Measurements from ENCODE around the gene RPS2. TPM values are rescaled to one million over a fixed set of nuclear protein-coding genes. Genes with fewer than 3 reads are reported as not detected.

RPS2 gene
- total RNA-seq, 1 donor from 2014 or later = 2,309 TPM

DNA sequence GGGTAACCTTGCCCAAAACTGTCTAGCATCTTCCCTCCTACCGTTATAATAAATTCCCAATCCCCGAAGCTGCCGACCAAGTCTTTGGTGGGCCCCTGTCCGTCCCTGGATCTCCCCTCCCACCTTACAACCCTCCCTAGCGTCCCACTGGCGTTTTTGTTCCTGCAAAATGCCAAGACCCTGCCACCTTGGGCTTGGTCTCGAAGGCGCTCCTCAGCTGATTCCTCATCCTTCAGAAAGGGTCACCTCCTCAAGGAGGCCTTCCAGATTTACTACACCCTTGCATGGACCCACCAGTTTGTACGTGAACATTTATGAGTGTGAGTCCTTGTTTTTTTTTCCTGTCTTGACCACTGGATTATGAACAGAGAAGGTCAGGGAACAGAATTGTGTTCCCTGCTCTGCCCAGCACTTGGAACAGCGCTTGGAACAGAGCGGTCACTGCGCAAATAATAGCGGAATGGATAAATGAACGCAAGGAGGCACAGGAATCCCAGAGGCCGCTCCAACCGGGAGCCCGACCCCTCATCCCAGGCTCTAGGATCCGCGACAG, 18.4 kb upstream of the RPS2 start:
- no peak for DNase-seq (ENCODE audit: low spot score, unreplicated experiment)
- Mint-ChIP-seq H3K27ac (peak overlapping the region; percentile 73), H3K4me1 (ENCODE audit: low read depth) (peaks cover 11% of the 10 kb centered on the region), H3K9me3 (ENCODE audit: low read depth) (no peaks in the 10 kb centered on the region), H3K36me3 (ENCODE audit: insufficient read depth) (peaks cover 2% of the 10 kb centered on the region), H3K27me3 (peaks cover 42% of the 10 kb centered on the region), H3K4me3 (ENCODE audit: low read depth) (peak overlapping the region; percentile 83)
- TF ChIP-seq, protein P1, sequence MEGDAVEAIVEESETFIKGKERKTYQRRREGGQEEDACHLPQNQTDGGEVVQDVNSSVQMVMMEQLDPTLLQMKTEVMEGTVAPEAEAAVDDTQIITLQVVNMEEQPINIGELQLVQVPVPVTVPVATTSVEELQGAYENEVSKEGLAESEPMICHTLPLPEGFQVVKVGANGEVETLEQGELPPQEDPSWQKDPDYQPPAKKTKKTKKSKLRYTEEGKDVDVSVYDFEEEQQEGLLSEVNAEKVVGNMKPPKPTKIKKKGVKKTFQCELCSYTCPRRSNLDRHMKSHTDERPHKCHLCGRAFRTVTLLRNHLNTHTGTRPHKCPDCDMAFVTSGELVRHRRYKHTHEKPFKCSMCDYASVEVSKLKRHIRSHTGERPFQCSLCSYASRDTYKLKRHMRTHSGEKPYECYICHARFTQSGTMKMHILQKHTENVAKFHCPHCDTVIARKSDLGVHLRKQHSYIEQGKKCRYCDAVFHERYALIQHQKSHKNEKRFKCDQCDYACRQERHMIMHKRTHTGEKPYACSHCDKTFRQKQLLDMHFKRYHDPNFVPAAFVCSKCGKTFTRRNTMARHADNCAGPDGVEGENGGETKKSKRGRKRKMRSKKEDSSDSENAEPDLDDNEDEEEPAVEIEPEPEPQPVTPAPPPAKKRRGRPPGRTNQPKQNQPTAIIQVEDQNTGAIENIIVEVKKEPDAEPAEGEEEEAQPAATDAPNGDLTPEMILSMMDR (IDR thresholded peaks at IDR 0.05; ENCODE audit: unreplicated experiment) = no peak

DNA sequence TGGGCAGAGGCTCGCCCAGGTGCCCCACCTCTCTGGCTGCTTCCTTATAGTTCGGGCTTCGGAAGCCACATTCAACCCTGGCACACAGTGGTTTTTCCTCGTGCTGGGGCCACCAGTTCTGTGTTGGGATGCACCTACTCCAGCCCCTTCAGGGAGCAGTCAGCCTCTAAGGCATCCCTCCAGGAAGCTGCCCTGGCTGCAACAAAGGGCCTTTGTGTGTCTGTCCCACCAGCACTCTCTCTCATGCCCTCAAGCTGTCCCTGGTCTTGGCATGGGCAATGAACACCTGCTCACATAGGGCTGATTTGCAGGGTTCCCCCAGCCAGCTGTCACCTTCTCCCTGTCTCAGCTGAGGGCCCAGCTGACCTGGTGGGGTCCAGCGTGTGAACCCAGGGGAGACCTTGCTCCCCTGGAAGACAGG, 17.4 kb upstream of the RPS2 start:
- Mint-ChIP-seq H3K4me3 (ENCODE audit: low read depth) (no peak overlapping the region), H3K27ac (no peak overlapping the region), H3K9me3 (ENCODE audit: low read depth) (no peaks in the 10 kb centered on the region), H3K27me3 (peaks cover 40% of the 10 kb centered on the region), H3K36me3 (ENCODE audit: insufficient read depth) (peaks cover 4% of the 10 kb centered on the region), H3K4me1 (ENCODE audit: low read depth) (peaks cover 11% of the 10 kb centered on the region)
- no peak for DNase-seq (ENCODE audit: low spot score, unreplicated experiment)
- TF ChIP-seq, protein P1 (IDR thresholded peaks at IDR 0.05; ENCODE audit: unreplicated experiment) = no peak

- no peak within 1 kb of the TSS for H3K27ac Mint-ChIP-seq
- H3K4me3 Mint-ChIP-seq (ENCODE audit: low read depth) = peak within 1 kb of the TSS; percentile 16
- TF ChIP-seq, protein P1 (IDR thresholded peaks at IDR 0.05; ENCODE audit: unreplicated experiment) = no peak
- DNase-seq (ENCODE audit: low spot score, unreplicated experiment) = no peak
- H3K4me1 Mint-ChIP-seq (ENCODE audit: low read depth) = peaks cover 11% of the 10 kb centered on the region
- no peaks in the 10 kb centered on the region for H3K9me3 Mint-ChIP-seq (ENCODE audit: low read depth)
- H3K36me3 Mint-ChIP-seq (ENCODE audit: insufficient read depth) = peaks cover 2% of the 10 kb centered on the region
- H3K27me3 Mint-ChIP-seq = peaks cover 40% of the 10 kb centered on the region
These were observed 16.8 kb upstream of the RPS2 start, which contains the start of gene NOXO1 for GRCh38 chr16:1981398-1981836. TSS of gene NOXO1 (minus strand) at chr16:1981469. CDS start at chr16:1981179, 290 bp downstream.

GRCh38 chr16:1980770-1981087, 16.1 kb upstream of the RPS2 start:
- TF ChIP-seq, protein P1 (IDR thresholded peaks at IDR 0.05; ENCODE audit: unreplicated experiment) = no peak
- Mint-ChIP-seq H3K27ac (no peak overlapping the region), H3K4me1 (ENCODE audit: low read depth) (peaks cover 11% of the 10 kb centered on the region), H3K36me3 (ENCODE audit: insufficient read depth) (peaks cover 6% of the 10 kb centered on the region), H3K27me3 (peaks cover 40% of the 10 kb centered on the region), H3K9me3 (ENCODE audit: low read depth) (no peaks in the 10 kb centered on the region), H3K4me3 (ENCODE audit: low read depth) (no peak overlapping the region)
- no peak for DNase-seq (ENCODE audit: low spot score, unreplicated experiment)

DNA sequence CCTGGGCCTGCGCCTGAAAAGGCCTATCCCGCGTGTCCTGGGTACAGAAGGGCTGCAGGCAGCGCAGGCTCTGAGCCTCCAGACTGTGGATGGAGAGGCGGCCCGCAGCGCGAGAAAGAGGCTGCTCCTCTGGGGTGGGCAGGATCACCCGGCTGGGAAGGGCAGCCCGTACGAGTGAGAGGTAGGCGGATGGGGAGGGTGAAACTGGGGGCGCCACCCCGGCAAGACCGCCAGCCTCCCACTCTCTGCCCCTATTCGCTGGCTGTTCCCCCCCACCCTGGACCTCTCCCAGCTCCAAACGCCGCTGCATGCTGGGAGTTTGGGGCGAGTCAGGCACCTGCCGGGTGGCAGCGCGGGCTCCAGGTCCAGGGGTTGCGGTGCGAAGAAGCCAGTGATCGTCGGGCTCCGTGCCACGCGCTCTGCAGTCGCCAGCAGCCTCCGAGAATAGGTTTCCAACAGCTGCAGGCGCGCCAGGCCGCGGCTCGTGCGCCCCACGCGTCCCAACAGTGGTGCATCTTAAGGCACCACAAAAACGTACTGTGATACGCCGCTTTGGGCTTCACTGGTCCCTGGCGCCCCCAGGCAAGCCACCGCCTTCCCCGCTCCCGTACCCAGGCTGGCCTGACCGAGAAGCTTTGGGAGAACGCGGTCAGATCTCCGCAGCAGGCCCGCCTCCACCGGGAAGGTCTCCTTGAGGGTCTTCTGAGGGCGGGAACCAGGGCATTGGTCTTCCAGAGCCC, 15.6 kb upstream of the RPS2 start:
- DNase-seq (ENCODE audit: low spot score, unreplicated experiment) = no peak
- no peak overlapping the region for H3K4me3 Mint-ChIP-seq (ENCODE audit: low read depth)
- H3K27me3 Mint-ChIP-seq = peaks cover 40% of the 10 kb centered on the region
- no peaks in the 10 kb centered on the region for H3K9me3 Mint-ChIP-seq (ENCODE audit: low read depth)
- H3K27ac Mint-ChIP-seq = no peak overlapping the region
- TF ChIP-seq, protein P1 (IDR thresholded peaks at IDR 0.05; ENCODE audit: unreplicated experiment) = no peak
- H3K4me1 Mint-ChIP-seq (ENCODE audit: low read depth) = peaks cover 10% of the 10 kb centered on the region
- H3K36me3 Mint-ChIP-seq (ENCODE audit: insufficient read depth) = peaks cover 6% of the 10 kb centered on the region

Data from progenitor cell of endocrine pancreas (in vitro differentiated cells).